K562 (cell line): ENCODE results near the gene ADGRL3. TPM values are rescaled to one million over a fixed set of nuclear protein-coding genes. Genes with fewer than 3 reads are reported as not detected.

ENCODE experiments used
- ATAC-seq: fragments of 200-7000 bp; cut with Tn5 transposase; 3 replicates; pipeline ENCODE4 v1.9.1; 2020; ENCODE audit warnings: moderate library complexity
- BruUV-seq: library from RNA; stranded (reverse); fragments of 400-500 nt; replicated peaks from 2 replicates; lab custom pipeline; 2021; lab: Mats Ljungman, UMichigan
- CTCF ChIA-PET: fragments of 300-600 bp; formaldehyde crosslinking; extraction: SDS; loops from one replicate; lab custom pipeline; 2021; ENCODE audit warnings: low intra/inter-chr PET ratio; lab: Yijun Ruan, JAX
- POLR2A ChIA-PET: fragments of 300-600, 350-650 bp; sonication (Branson Sonifier 250); formaldehyde crosslinking; extraction: SDS; loops from one replicate; lab custom pipeline; 2021; ENCODE audit warnings: antibody characterized with exemption, inconsistent platforms; lab: Yijun Ruan, JAX
- DNase-seq, 4 experiments: peaks; one replicate each; pipeline versions ENCODE4 v3.0.0 to v3.0.0-alpha.2; 2011 to 2018; ENCODE audit warnings: low spot score in 3 of 4, mixed read lengths in 3 of 4; ENCODE audit errors: extremely low read depth in 1 of 4
- FAIRE-seq: peaks from 2 replicates; lab custom pipeline; 2011; peaks lifted over from hg19 to GRCh38; lab: Jason Lieb, UNC
- H2AFZ ChIP-seq: 2 replicates; pipeline ENCODE4 v1.6.0; 2011; ENCODE audit warnings: low read depth, low read length, control low read depth, inconsistent platforms
- H3K27ac ChIP-seq: fragments of 200-600 bp; 3 replicates; pipeline ENCODE4 v1.8.0; 2011; ENCODE audit warnings: low read depth, mild to moderate bottlenecking, control low read depth, inconsistent platforms, low read length, moderate library complexity, mixed read lengths; ENCODE audit errors: extremely low read depth
- H3K27me3 ChIP-seq, 2 experiments: fragments of 300-600 bp in 1 of 2; 2 replicates in 1 of 2; 3 replicates in 1 of 2; pipeline versions ENCODE4 v1.6.0 to v1.8.0; 2011; ENCODE audit warnings: inconsistent platforms in 2 of 2, low read length in 2 of 2, mild to moderate bottlenecking in 1 of 2, mixed read lengths in 1 of 2, moderate library complexity in 1 of 2; ENCODE audit not compliant: control insufficient read depth in 2 of 2, insufficient read depth in 2 of 2
- H3K36me3 ChIP-seq: fragments of 300-600 bp; 3 replicates; pipeline ENCODE4 v1.8.0; 2011; ENCODE audit warnings: mild to moderate bottlenecking, low read length, inconsistent platforms; ENCODE audit not compliant: control insufficient read depth, insufficient read depth
- H3K4me1 ChIP-seq, 2 experiments: fragments of 200-600 bp in 1 of 2; replicated peaks in 1 of 2; 2 replicates in 1 of 2; 3 replicates in 1 of 2; pipeline versions ENCODE4 v1.5.1 to v1.8.0; 2011; ENCODE audit warnings: inconsistent platforms in 2 of 2, low read length in 2 of 2, mild to moderate bottlenecking in 1 of 2, mixed read lengths in 1 of 2, moderate library complexity in 1 of 2; ENCODE audit not compliant: control insufficient read depth in 2 of 2, insufficient read depth in 2 of 2
- H3K4me2 ChIP-seq: 2 replicates; pipeline ENCODE4 v1.6.1; 2011; ENCODE audit warnings: low read length, control low read depth, inconsistent platforms, mixed read lengths; ENCODE audit not compliant: insufficient read depth
- H3K4me3 ChIP-seq: fragments of 200-600 bp; sonication (generic), shearing (Covaris generic); 2 replicates; pipeline ENCODE4 v1.5.1; 2016; ENCODE audit warnings: control low read depth, inconsistent platforms
- H3K79me2 ChIP-seq: fragments of 200-600 bp; 3 replicates; pipeline ENCODE4 v1.8.0; 2011; ENCODE audit warnings: low read length, inconsistent platforms; ENCODE audit not compliant: control insufficient read depth, insufficient read depth
- H3K9ac ChIP-seq, 2 experiments: 2 replicates each; pipeline versions ENCODE4 v1.6.0 to v1.6.1; 2011; ENCODE audit warnings: low read depth in 2 of 2, low read length in 2 of 2, control low read depth in 1 of 2, inconsistent platforms in 1 of 2, mild to moderate bottlenecking in 1 of 2, mixed read lengths in 1 of 2; ENCODE audit not compliant: insufficient read depth in 1 of 2
- H3K9me1 ChIP-seq: one replicate; pipeline ENCODE4 v1.6.0; 2011; ENCODE audit warnings: inconsistent platforms, mild to moderate bottlenecking, low read length, moderate library complexity; ENCODE audit not compliant: control insufficient read depth, insufficient read depth
- H3K9me3 ChIP-seq: replicated peaks from 2 replicates; pipeline ENCODE4 v1.5.1; 2011; ENCODE audit warnings: low read depth, low read length, inconsistent platforms; ENCODE audit not compliant: control insufficient read depth, insufficient read depth
- H4K20me1 ChIP-seq: replicated peaks from 2 replicates; pipeline ENCODE4 v1.6.1; 2011; ENCODE audit warnings: low read length, inconsistent platforms, mixed read lengths; ENCODE audit not compliant: control insufficient read depth, insufficient read depth
- HNRNPLL ChIP-seq: fragments of 200-400 bp; formaldehyde crosslinking; IDR thresholded peaks from 2 replicates; pipeline ENCODE4 v1.6.1; 2017; ENCODE audit warnings: low read length, low read depth, mild to moderate bottlenecking; ENCODE audit not compliant: poor library complexity, severe bottlenecking
- KAT8 ChIP-seq: fragments of 450-650 bp; IDR thresholded peaks from 2 replicates; pipeline ENCODE4 v1.6.1; 2016; ENCODE audit warnings: low read depth, mild to moderate bottlenecking
- POLR2AphosphoS5 ChIP-seq: IDR thresholded peaks from 2 replicates; pipeline ENCODE4 v1.6.1; 2011; ENCODE audit warnings: mild to moderate bottlenecking, low read depth, low read length, moderate library complexity; ENCODE audit not compliant: control insufficient read depth, insufficient read depth
- ZNF444 ChIP-seq: fragments of 250-450 bp; sonication (Bioruptor Pico); IDR thresholded peaks from 2 replicates; pipeline ENCODE4 v1.4.0; 2020; ENCODE audit warnings: mild to moderate bottlenecking, moderate library complexity
- WGBS: fragments of 100-300 bp; shearing (Covaris generic); methylation state at CpG from one replicate; pipeline ENCODE4 v1.1.6; 2016; ENCODE audit warnings: low coverage, mixed read lengths; ENCODE audit not compliant: insufficient coverage; ENCODE audit errors: missing lambda C conversion rate; 5-methylcytosine and 5-hydroxymethylcytosine counted together
- in situ Hi-C: fragments of 300-500 bp; cut with MboI; formaldehyde crosslinking; loops from 4 replicates; pipeline ENCODE4 v1.15.0; 2018; ENCODE audit warnings: inconsistent platforms, mixed read lengths
- intact Hi-C: fragments of 100-400 bp; cut with micrococcal nuclease; formaldehyde crosslinking; loops from 2 replicates; pipeline ENCODE4 v1.14.2; 2022
- polyA plus RNA-seq, 8 experiments: library from polyadenylated mRNA; depleted of rRNA in 4 of 8; stranded (reverse) in 5 of 8; unstranded in 3 of 8; fragments of >200 nt; fragmentation: Nextera tagmentation in 2 of 8; fragmentation: Illumina TruSeq in 1 of 8; extraction: Ambion mirVana in 2 of 8; extraction: Trizol in 1 of 8; gene quantifications; 2 replicates each; pipeline versions ENCODE4 v1.2.1 to v1.2.3, GENCODE V29; 2011 to 2014; ENCODE audit warnings: inconsistent platforms in 1 of 8, missing spikeins in 1 of 8
- total RNA-seq, 7 experiments: library from RNA; depleted of rRNA in 6 of 7; stranded (reverse); fragments of >200 nt in 6 of 7; fragmentation: Illumina TruSeq in 2 of 7; extraction: Trizol in 2 of 7; gene quantifications; 2 replicates each; pipeline versions ENCODE4 v1.2.1 to v1.2.3, GENCODE V29; 2011 to 2021; ENCODE audit warnings: low replicate concordance in 1 of 7
- TF ChIP-seq, protein P1 (sequence below): fragments of 450-650 bp; formaldehyde crosslinking; conservative IDR thresholded peaks from 2 replicates; pipeline ENCODE4 v1.4.0; 2022; ENCODE audit warnings: mild to moderate bottlenecking, missing genetic modification characterization
- TF ChIP-seq, protein P2 (sequence below): sonication (generic); formaldehyde crosslinking; IDR thresholded peaks from 2 replicates; pipeline ENCODE4 v1.8.1; 2023; ENCODE audit warnings: mild to moderate bottlenecking, missing genetic modification reagents
- TF ChIP-seq, protein P3 (sequence below): fragments of 250-450 bp; sonication (Bioruptor Pico); IDR thresholded peaks from 2 replicates; pipeline ENCODE4 v1.4.0; 2020

ADGRL3 gene
- total and polyA plus RNA-seq, 9 of the 15 experiments (the other 6 are each of a cell fraction or from before 2014, with no cell fraction given): 0.03 to 0.14 (median 0.04) TPM; not detected in 2

DNA sequence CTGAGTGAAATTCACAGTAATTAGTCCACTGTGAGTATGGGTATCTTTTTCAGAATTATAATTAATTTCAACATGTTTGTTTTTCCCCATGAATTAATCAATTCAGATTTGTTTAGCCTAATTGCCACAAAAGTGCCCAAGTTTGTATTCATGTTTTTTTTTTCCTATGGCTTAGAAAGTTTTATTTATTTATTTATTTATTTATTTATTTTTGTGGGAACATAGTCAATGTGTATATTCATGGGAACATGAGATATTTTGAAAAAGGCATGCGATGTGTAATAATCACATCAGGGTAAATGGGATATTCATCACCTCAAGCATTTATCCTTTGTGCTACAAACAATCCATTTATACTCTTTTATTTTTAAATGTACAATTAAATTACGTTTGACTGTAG lies 475.3 kb downstream of the ADGRL3 start:
- in situ Hi-C loops: no loop called here
- no peak for TF ChIP-seq KAT8
- TF ChIP-seq ZNF444 (CRISPR knock-in tag): no peak
- TF ChIP-seq, protein P1, sequence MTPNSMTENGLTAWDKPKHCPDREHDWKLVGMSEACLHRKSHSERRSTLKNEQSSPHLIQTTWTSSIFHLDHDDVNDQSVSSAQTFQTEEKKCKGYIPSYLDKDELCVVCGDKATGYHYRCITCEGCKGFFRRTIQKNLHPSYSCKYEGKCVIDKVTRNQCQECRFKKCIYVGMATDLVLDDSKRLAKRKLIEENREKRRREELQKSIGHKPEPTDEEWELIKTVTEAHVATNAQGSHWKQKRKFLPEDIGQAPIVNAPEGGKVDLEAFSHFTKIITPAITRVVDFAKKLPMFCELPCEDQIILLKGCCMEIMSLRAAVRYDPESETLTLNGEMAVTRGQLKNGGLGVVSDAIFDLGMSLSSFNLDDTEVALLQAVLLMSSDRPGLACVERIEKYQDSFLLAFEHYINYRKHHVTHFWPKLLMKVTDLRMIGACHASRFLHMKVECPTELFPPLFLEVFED (CRISPR knock-in tag): no peak
- TF ChIP-seq HNRNPLL: no peak
- TF ChIP-seq, all 486 proteins: peak for 0
- no peak for ATAC-seq
- Histone ChIP-seq H3K4me2 (no peak overlapping the region), H3K27ac (no peak overlapping the region), H3K9ac (no peak overlapping the region), H3K4me3 (no peak overlapping the region), H4K20me1 (no peaks in the 10 kb centered on the region), H3K4me1 (no peaks in the 10 kb centered on the region), H2AFZ (no peak overlapping the region), H3K9me1 (no peaks in the 10 kb centered on the region), H3K79me2 (no peaks in the 10 kb centered on the region), H3K27me3 (no peaks in the 10 kb centered on the region), H3K36me3 (no peaks in the 10 kb centered on the region), H3K9me3 (no peaks in the 10 kb centered on the region)
- no peak for FAIRE-seq
- DNase-seq: no peak
- BruUV-seq: no TSS peak
- POLR2A ChIA-PET: no interaction called here
- intact Hi-C loops: no loop called here
- 6% methylated on average over 2 of the region's 2 CpGs for WGBS
- CTCF ChIA-PET: no interaction called here

DNA sequence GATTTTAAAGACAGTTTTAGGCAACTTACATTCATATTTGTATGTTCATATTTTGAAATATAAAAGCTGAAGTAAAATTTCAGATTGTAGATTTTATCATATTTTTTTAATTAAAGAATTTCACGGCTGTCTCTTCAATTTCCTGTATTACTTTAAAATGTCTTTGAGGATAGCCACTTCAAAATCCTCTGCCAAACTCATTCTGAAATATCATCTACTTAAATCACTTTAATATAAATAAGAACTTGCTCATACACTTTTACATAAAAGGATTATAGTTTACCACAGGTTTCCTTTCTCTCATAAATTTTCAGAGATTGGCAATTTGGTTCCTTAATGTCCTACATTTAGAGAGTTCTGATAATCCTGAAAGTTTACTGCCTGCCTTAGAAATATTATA lies 478.2 kb downstream of the ADGRL3 start:
- Histone ChIP-seq H2AFZ (no peak overlapping the region), H3K27ac (no peak overlapping the region), H3K9me3 (no peaks in the 10 kb centered on the region), H3K4me1 (no peaks in the 10 kb centered on the region), H3K4me3 (no peak overlapping the region), H3K9ac (no peak overlapping the region), H3K36me3 (no peaks in the 10 kb centered on the region), H3K4me2 (no peak overlapping the region), H3K27me3 (no peaks in the 10 kb centered on the region), H3K79me2 (no peaks in the 10 kb centered on the region), H3K9me1 (no peaks in the 10 kb centered on the region), H4K20me1 (no peaks in the 10 kb centered on the region)
- intact Hi-C loops (no loop called here), in situ Hi-C loops (no loop called here)
- no TSS peak for BruUV-seq
- ATAC-seq (no peak), FAIRE-seq (no peak), DNase-seq (no peak)
- CTCF ChIA-PET: no interaction called here
- POLR2A ChIA-PET: no interaction called here
- WGBS: 0% methylated on average over 1 of the region's 1 CpG
- TF ChIP-seq, protein P2, sequence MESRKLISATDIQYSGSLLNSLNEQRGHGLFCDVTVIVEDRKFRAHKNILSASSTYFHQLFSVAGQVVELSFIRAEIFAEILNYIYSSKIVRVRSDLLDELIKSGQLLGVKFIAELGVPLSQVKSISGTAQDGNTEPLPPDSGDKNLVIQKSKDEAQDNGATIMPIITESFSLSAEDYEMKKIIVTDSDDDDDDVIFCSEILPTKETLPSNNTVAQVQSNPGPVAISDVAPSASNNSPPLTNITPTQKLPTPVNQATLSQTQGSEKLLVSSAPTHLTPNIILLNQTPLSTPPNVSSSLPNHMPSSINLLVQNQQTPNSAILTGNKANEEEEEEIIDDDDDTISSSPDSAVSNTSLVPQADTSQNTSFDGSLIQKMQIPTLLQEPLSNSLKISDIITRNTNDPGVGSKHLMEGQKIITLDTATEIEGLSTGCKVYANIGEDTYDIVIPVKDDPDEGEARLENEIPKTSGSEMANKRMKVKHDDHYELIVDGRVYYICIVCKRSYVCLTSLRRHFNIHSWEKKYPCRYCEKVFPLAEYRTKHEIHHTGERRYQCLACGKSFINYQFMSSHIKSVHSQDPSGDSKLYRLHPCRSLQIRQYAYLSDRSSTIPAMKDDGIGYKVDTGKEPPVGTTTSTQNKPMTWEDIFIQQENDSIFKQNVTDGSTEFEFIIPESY (CRISPR knock-in tag): no peak
- TF ChIP-seq, protein P3, sequence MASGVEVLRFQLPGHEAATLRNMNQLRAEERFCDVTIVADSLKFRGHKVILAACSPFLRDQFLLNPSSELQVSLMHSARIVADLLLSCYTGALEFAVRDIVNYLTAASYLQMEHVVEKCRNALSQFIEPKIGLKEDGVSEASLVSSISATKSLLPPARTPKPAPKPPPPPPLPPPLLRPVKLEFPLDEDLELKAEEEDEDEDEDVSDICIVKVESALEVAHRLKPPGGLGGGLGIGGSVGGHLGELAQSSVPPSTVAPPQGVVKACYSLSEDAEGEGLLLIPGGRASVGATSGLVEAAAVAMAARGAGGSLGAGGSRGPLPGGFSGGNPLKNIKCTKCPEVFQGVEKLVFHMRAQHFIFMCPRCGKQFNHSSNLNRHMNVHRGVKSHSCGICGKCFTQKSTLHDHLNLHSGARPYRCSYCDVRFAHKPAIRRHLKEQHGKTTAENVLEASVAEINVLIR (CRISPR knock-in tag): no peak
- no peak for TF ChIP-seq POLR2AphosphoS5
